T-helper 17 cell (primary cell): ENCODE data around the gene TRHDE. TPM values are rescaled to one million over a fixed set of nuclear protein-coding genes. Genes with fewer than 3 reads are reported as not detected.
"Not testable (repeated sequence)": the region's sequence is repeated elsewhere in the genome, so short reads cannot be mapped to it uniquely, and the experiment has no call there.

ENCODE experiments used
- ATAC-seq: fragments of 150-1000 bp; cut with Tn5 transposase; 2 replicates; pipeline ENCODE4 v1.10.0; 2021; ENCODE audit warnings: mild to moderate bottlenecking, moderate library complexity
- DNase-seq, 3 donors: peaks; one replicate each; pipeline versions ENCODE4 v3.0.0 to v3.0.0-alpha.2; 2020 to 2021
- H3K9me3 ChIP-seq: one replicate; pipeline ENCODE4 v1.7.0; 2013; ENCODE audit warnings: low read length, mild to moderate bottlenecking; ENCODE audit not compliant: control insufficient read depth, poor library complexity, severe bottlenecking
- H3K27ac Mint-ChIP-seq: one replicate; pipeline ENCODE4 v1.8.0; 2022; ENCODE audit warnings: mild to moderate bottlenecking, moderate library complexity, mixed read lengths
- H3K27me3 Mint-ChIP-seq: one replicate; pipeline ENCODE4 v1.8.0; 2022; ENCODE audit warnings: mixed read lengths
- H3K36me3 Mint-ChIP-seq: one replicate; pipeline ENCODE4 v1.8.0; 2022; ENCODE audit warnings: low read depth, mixed read lengths
- H3K4me1 Mint-ChIP-seq: one replicate; pipeline ENCODE4 v1.8.0; 2022; ENCODE audit warnings: mild to moderate bottlenecking, mixed read lengths
- H3K4me3 Mint-ChIP-seq: one replicate; pipeline ENCODE4 v1.8.0; 2022; ENCODE audit warnings: mild to moderate bottlenecking, moderate library complexity, mixed read lengths
- total RNA-seq, 4 donors: library from RNA in 2 of 4; stranded (reverse) in 2 of 4; gene quantifications; one replicate each; pipeline ENCODE4 v1.2.3 and lab custom pipeline; 2022 to 2026

TRHDE gene
- total RNA-seq, 2 donors from 2014 or later, result 0.26 TPM; not detected in 1

DNA sequence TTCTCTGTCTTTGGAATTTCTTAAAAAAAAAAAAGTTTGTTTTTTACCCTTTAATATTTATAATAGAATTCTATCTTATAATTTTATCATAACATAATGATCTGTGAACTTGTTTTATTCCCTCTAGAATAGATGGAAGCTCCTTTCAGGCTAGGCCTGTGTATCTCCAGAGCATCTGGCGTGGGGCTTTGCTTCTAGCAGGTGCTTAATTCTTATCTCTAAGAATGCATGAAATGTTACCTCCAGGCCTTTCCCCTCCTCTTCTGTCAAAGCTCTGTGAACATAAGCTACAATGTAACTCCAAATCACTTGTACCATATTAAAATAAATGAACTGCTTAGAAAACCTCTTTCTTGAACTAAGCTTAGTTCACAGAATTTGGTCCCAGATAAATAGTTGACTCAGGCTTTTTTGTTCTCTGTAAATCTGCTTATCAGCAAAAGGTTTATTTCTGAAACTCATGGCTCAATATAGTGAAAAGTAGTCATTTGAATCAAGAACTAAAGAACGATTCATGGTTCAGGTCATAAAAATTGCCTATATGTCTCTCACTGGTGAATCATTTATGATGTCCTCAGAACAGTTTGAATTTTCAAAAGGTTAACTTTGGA is 407.1 kb downstream of the TRHDE start:
- Mint-ChIP-seq H3K4me1 (no peaks in the 10 kb centered on the region), H3K36me3 (no peaks in the 10 kb centered on the region), H3K27ac (no peak overlapping the region), H3K4me3 (no peak overlapping the region), H3K27me3 (no peaks in the 10 kb centered on the region)
- ATAC-seq (no peak), DNase-seq (no peak)
- H3K9me3 ChIP-seq, result no peaks in the 10 kb centered on the region

DNA sequence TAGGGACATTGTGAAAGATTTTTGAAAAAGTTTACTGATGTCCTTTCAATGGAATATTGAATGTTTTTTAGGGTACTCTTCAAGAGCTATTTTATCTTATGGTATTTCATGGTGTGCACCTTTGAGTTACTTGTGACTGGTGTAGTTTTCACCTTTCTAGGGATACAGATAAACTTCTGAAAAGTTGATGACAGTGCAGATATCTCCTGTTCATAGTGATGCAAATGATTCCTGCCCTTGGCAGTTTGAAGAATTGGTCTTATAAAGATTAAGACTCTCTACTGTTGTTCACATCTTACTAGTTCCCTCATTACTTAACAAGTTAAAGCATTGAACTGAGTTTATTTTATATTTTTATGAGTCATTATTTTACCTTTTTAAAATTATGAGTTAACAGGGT is 408.9 kb downstream of the TRHDE start:
- Mint-ChIP-seq H3K4me1 (no peaks in the 10 kb centered on the region), H3K4me3 (no peak overlapping the region)
- DNase-seq, result no peak

DNA sequence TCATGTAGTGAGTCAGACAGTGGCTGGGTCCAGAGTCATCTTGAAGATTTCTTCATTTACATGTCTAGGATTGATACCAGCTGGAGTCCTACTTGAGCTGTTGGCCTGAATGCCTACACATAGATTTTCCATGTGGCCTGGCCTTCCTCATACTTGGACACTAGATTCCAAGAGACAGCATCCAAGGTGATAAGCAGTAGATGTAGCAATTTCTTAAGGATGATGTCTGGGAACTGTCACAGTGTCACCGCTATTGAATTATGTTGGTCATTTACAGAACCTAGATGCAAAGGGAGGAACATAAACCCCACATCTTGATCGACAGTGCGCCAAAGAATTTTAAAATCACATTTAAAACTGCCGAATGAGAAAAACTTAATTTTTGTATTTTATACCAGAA is 412.3 kb downstream of the TRHDE start:
- Mint-ChIP-seq H3K4me3 (no peak overlapping the region), H3K27me3 (no peaks in the 10 kb centered on the region), H3K27ac (no peak overlapping the region), H3K4me1 (no peaks in the 10 kb centered on the region), H3K36me3 (no peaks in the 10 kb centered on the region)
- no peak for DNase-seq
- ATAC-seq, result no peak
- no peaks in the 10 kb centered on the region for H3K9me3 ChIP-seq

More for the DNA sequence above, 408.9 kb downstream of the TRHDE start:
- H3K9me3 ChIP-seq, result no peaks in the 10 kb centered on the region
- Mint-ChIP-seq H3K27me3 (no peaks in the 10 kb centered on the region), H3K36me3 (no peaks in the 10 kb centered on the region), H3K27ac (no peak overlapping the region)
- ATAC-seq, result no peak

DNA sequence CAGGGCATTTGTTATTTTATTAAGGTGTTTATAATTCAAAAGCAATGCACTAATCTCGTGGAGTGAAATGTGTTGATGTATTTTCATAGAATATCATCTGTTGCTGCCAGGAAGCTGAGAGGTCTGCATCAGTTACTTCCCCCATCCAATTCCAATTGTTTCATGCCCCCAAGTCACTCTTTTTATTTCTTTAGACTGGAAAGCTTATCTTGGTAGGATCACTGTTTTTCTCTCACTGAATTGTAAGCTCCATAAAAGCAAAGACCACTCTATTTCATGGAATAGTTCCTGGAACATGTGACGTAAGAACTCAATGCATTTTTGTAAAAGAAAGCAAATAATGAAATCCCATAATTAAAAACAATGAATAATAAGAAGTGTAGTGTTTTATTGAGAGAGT is 420.2 kb downstream of the TRHDE start:
- H3K4me3 Mint-ChIP-seq, result no peak overlapping the region
- no peak for ATAC-seq
- no peak overlapping the region for H3K27ac Mint-ChIP-seq
- no peaks in the 10 kb centered on the region for H3K27me3 Mint-ChIP-seq
- no peaks in the 10 kb centered on the region for H3K4me1 Mint-ChIP-seq
- DNase-seq, result no peak
- no peaks in the 10 kb centered on the region for H3K36me3 Mint-ChIP-seq
- no peaks in the 10 kb centered on the region for H3K9me3 ChIP-seq

DNA sequence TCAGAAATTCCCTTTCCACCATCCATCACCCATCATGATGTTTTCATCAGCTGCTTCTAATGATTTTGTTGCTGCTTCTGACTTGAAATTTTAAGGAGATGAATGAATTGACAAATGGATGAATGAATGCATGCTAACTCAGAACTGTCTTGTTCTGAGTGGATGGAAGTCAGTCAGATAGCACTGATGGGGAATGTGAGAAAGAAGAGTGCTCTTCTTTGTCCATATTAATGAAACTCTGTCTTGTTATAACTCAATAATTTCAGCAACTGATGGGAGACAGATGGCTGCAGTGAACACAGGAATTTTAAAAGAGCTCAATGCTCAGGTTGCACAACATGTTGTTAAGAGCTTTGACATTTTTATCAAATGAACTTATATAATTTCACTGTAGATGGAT is 422.0 kb downstream of the TRHDE start:
- no peaks in the 10 kb centered on the region for H3K36me3 Mint-ChIP-seq
- H3K9me3 ChIP-seq, result no peaks in the 10 kb centered on the region

DNA sequence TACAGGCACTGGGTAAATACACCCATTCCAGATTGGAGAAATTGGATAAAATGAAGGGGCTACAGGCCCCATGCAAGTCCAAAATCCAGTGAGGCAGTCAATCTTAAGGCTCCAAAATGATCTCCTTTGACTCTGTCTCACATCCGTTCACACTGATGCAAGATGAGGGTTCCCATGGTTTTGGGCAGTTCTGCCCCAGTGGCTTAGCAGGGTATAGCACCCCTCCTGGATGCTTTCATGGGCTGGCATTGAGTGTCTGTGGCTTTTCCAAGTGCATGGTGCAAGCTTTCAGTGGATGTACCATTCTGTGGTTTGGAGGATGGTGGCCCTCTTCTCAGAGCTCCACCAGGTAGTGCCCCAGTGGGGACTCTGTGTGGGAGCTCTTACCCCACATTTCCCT is 427.2 kb downstream of the TRHDE start:
- no peak for DNase-seq
- Mint-ChIP-seq H3K4me3 (no peak overlapping the region), H3K4me1 (no peaks in the 10 kb centered on the region), H3K27ac (no peak overlapping the region), H3K27me3 (no peaks in the 10 kb centered on the region), H3K36me3 (no peaks in the 10 kb centered on the region)
- ATAC-seq, result no peak
- no peaks in the 10 kb centered on the region for H3K9me3 ChIP-seq

More for the DNA sequence above, 422.0 kb downstream of the TRHDE start:
- Mint-ChIP-seq H3K27ac (no peak overlapping the region), H3K4me3 (no peak overlapping the region), H3K4me1 (no peaks in the 10 kb centered on the region), H3K27me3 (no peaks in the 10 kb centered on the region)
- ATAC-seq, result no peak
- DNase-seq, result no peak

DNA sequence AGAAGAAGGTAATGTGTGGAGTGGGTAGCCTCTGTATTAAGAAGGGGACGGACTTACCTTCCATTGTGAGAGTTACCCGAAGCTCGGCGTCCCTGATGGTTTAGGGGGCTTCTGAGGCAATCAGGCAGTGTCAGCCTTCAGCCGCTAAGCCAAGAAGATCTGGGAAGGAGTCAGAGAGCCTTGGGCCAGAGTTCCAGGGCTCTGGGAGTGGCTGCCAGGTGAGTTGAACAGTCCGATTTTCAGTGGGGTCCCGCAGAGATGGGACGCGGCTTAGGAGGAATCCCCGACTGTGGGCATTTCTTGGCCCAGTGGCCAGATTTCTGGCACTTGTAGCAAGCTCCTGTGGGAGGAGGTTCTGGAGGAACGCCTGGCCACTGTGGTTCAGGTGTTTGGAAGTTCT is 439.9 kb downstream of the TRHDE start:
- not testable (repeated sequence) for H3K4me1 Mint-ChIP-seq, DNase-seq, H3K36me3 Mint-ChIP-seq, H3K4me3 Mint-ChIP-seq, ATAC-seq, H3K9me3 ChIP-seq, H3K27ac Mint-ChIP-seq, H3K27me3 Mint-ChIP-seq

DNA sequence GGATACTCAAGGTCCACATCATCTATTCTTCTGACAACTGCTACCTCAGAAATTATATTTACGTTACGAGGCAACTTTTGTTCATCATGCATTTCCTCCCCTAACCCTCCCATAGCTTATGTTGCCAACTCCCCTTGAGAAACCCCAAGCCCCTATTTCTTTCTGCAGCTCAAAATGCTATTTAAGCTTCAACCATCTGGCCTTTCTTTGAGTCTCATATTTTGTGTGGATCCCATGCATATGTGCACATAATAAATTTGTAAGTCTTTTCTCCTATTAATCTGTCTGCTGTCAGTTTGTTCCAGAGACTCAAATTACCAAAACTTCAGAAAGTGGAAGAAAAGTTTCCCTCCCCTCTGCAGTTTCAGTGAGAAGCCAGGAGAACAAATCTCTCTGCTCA is 444.1 kb downstream of the TRHDE start:
- no peaks in the 10 kb centered on the region for H3K27me3 Mint-ChIP-seq
- H3K36me3 Mint-ChIP-seq, result no peaks in the 10 kb centered on the region
- no peak for DNase-seq
- no peaks in the 10 kb centered on the region for H3K9me3 ChIP-seq
- H3K4me3 Mint-ChIP-seq, result no peak overlapping the region
- ATAC-seq, result no peak
- H3K27ac Mint-ChIP-seq, result no peak overlapping the region
- H3K4me1 Mint-ChIP-seq, result no peaks in the 10 kb centered on the region

DNA sequence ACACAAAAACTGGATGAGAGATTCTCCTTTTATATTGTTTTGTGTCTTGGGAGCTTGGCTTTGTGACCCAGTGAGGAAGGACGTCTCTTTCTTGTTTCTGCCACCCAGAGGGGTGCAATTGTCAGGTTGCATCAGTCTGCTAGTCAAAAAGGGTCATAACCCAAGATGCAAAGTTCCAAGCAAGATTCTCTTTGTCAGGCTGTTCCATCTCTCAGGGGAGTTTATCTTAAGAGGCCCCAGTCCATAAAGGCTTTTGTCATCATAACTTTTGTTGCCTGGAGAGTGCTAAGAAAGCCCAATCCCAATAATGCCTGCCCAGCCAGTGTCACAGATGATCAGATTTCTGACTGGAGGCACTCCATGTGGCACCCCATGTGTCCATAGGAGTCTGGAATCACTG is 444.9 kb downstream of the TRHDE start:
- no peaks in the 10 kb centered on the region for H3K4me1 Mint-ChIP-seq
- H3K27me3 Mint-ChIP-seq, result no peaks in the 10 kb centered on the region
- no peaks in the 10 kb centered on the region for H3K36me3 Mint-ChIP-seq
- H3K4me3 Mint-ChIP-seq, result no peak overlapping the region
- ATAC-seq (no peak), DNase-seq (no peak)
- H3K27ac Mint-ChIP-seq, result no peak overlapping the region
- H3K9me3 ChIP-seq, result no peaks in the 10 kb centered on the region
